Liver (tissue), 9 donors: Measurements from ENCODE around the gene AVEN. TPM values are rescaled to one million over a fixed set of nuclear protein-coding genes. Genes with fewer than 3 reads are reported as not detected.

Source experiments
- DNase-seq: peaks from one replicate; pipeline ENCODE4 v3.0.0-alpha.2; 2017; ENCODE audit warnings: low spot score
- H3K27ac ChIP-seq, 2 donors: one replicate each; pipeline ENCODE4 v1.7.0; 2013; ENCODE audit warnings: inconsistent platforms in 2 of 2, low read length in 2 of 2, control low read depth in 1 of 2, low read depth in 1 of 2, mild to moderate bottlenecking in 1 of 2
- H3K27me3 ChIP-seq, 4 donors: one replicate each; pipeline versions ENCODE4 v1.6.1 to v1.7.0; 2013; ENCODE audit warnings: low read length in 3 of 4, inconsistent platforms in 1 of 4, mild to moderate bottlenecking in 1 of 4, moderate library complexity in 1 of 4; ENCODE audit not compliant: control insufficient read depth in 4 of 4, insufficient read depth in 4 of 4
- H3K36me3 ChIP-seq, 4 donors: one replicate each; pipeline versions ENCODE4 v1.6.1 to v1.7.0; 2013; ENCODE audit warnings: low read length in 3 of 4, mild to moderate bottlenecking in 3 of 4, low read depth in 1 of 4, moderate library complexity in 1 of 4; ENCODE audit not compliant: control insufficient read depth in 4 of 4, insufficient read depth in 3 of 4
- H3K4me1 ChIP-seq, 4 donors: one replicate each; pipeline versions ENCODE4 v1.6.1 to v1.7.0; 2013; ENCODE audit warnings: low read length in 3 of 4, mild to moderate bottlenecking in 3 of 4, moderate library complexity in 1 of 4; ENCODE audit not compliant: control insufficient read depth in 4 of 4, insufficient read depth in 4 of 4
- H3K4me3 ChIP-seq, 3 donors: one replicate each; pipeline versions ENCODE4 v1.6.1 to v1.7.0; 2013; ENCODE audit warnings: low read length in 3 of 3, control low read depth in 1 of 3, low read depth in 1 of 3, mild to moderate bottlenecking in 1 of 3
- H3K9ac ChIP-seq, 2 donors: one replicate each; pipeline ENCODE4 v1.7.0; 2013; ENCODE audit warnings: low read length in 2 of 2, mild to moderate bottlenecking in 2 of 2, moderate library complexity in 2 of 2, control low read depth in 1 of 2, low read depth in 1 of 2
- H3K9me3 ChIP-seq, 4 donors: one replicate each; pipeline versions ENCODE4 v1.6.1 to v1.7.0; 2013; ENCODE audit warnings: low read length in 3 of 4; ENCODE audit not compliant: control insufficient read depth in 4 of 4
- FOXA1 ChIP-seq: IDR thresholded peaks from 2 replicates; pipeline ENCODE4 v1.6.1; 2016; ENCODE audit warnings: antibody characterized with exemption
- FOXA2 ChIP-seq: IDR thresholded peaks from 2 replicates; pipeline ENCODE4 v1.6.1; 2016; ENCODE audit warnings: antibody characterized with exemption
- HNF4A ChIP-seq, 2 donors: conservative IDR thresholded peaks; 2 replicates each; pipeline ENCODE4 v1.6.1; 2016; ENCODE audit warnings: antibody characterized with exemption in 2 of 2, mild to moderate bottlenecking in 2 of 2
- JUND ChIP-seq, 2 donors: IDR thresholded peaks; 2 replicates each; pipeline ENCODE4 v1.6.1; 2016; ENCODE audit warnings: antibody characterized with exemption in 2 of 2
- NR2F2 ChIP-seq: IDR thresholded peaks from 2 replicates; pipeline ENCODE4 v1.6.1; 2016; ENCODE audit warnings: antibody characterized with exemption
- RAD21 ChIP-seq, 2 donors: IDR thresholded peaks; 2 replicates each; pipeline ENCODE4 v1.6.1; 2016; ENCODE audit warnings: antibody characterized with exemption in 2 of 2, mild to moderate bottlenecking in 2 of 2
- SP1 ChIP-seq: IDR thresholded peaks from 2 replicates; pipeline ENCODE4 v1.6.1; 2018; ENCODE audit warnings: antibody characterized with exemption, mild to moderate bottlenecking
- TAF1 ChIP-seq: conservative IDR thresholded peaks from 2 replicates; pipeline ENCODE4 v1.6.1; 2016; ENCODE audit warnings: antibody characterized with exemption, mild to moderate bottlenecking
- YY1 ChIP-seq: IDR thresholded peaks from 2 replicates; pipeline ENCODE4 v1.6.1; 2016; ENCODE audit warnings: antibody characterized with exemption, mild to moderate bottlenecking
- WGBS: extraction: QIAGEN DNeasy Blood & Tissue Kit; methylation state at CpG from one replicate; pipeline ENCODE4 v1.1.7; 2013; 5-methylcytosine and 5-hydroxymethylcytosine counted together
- polyA plus RNA-seq, 2 donors: library from polyadenylated mRNA; stranded (reverse) in 1 of 2; unstranded in 1 of 2; fragments of 200-250 nt in 1 of 2; fragments of >200 nt in 1 of 2; fragmentation: Nextera tagmentation in 1 of 2; extraction: Ambion mirVana in 1 of 2; gene quantifications; one replicate each; pipeline versions ENCODE4 v1.2.1 to v1.2.3, GENCODE V29; 2013 to 2015
- total RNA-seq, 2 donors: library from RNA; depleted of rRNA; stranded (reverse); fragments of >200 nt; gene quantifications; one replicate each; pipeline ENCODE4 v1.2.3, GENCODE V29; 2014
- TF ChIP-seq, protein P1 (sequence below): IDR thresholded peaks from 2 replicates; pipeline ENCODE4 v1.6.1; 2016; ENCODE audit warnings: antibody characterized with exemption, mild to moderate bottlenecking
- TF ChIP-seq, protein P2 (sequence below): IDR thresholded peaks from 2 replicates; pipeline ENCODE4 v1.6.1; 2016; ENCODE audit warnings: antibody characterized with exemption
- TF ChIP-seq, protein P3 (sequence below): IDR thresholded peaks from 2 replicates; pipeline ENCODE4 v1.6.1; 2016; ENCODE audit warnings: antibody characterized with exemption
- TF ChIP-seq, protein P4 (sequence below): fragments of 150-350 bp; IDR thresholded peaks from 2 replicates; pipeline ENCODE4 v1.5.1; 2017; ENCODE audit warnings: improper control_type of control experiment, low read depth, low read length; ENCODE audit not compliant: missing input control
- donor health status: healthy.
- donor health status: healthy.
- donor health status: healthy.
- donor health status: healthy.
- donor health status: healthy.

The AVEN gene
- total and polyA plus RNA-seq, 4 donors: 5.3 to 12.4 (median 7.0) TPM

DNA sequence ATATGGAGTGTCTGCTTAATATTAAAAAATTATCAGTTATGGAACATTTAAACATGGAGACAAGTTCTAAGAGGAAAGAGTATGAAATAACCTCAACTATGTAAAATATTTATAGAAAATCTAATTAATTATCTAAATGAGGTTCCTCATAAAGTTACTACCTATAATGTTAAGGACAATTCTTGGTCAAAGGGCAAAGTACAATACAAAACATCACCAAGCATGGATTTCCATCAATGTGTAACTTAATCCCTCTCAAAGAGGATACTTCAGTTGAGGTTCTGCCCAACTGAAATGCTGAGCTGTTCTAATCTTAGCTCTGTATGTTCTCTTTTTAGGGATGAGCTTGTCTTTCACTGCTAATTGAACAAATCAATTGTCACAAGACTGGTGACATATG is 126.7 kb downstream of the AVEN start:
- H3K9ac ChIP-seq: no peak overlapping the region
- no peaks in the 10 kb centered on the region for H3K27me3 ChIP-seq
- peaks cover 0 to 4% (median under 1%) of the 10 kb centered on the region in 4 donors for H3K4me1 ChIP-seq
- H3K9me3 ChIP-seq: no peaks in the 10 kb centered on the region
- no peaks in the 10 kb centered on the region for H3K36me3 ChIP-seq
- TF ChIP-seq HNF4A (conservative IDR thresholded peaks at IDR 0.05) (peak; percentile 59 to 80), FOXA2 (no peak)
- TF ChIP-seq, protein P1, sequence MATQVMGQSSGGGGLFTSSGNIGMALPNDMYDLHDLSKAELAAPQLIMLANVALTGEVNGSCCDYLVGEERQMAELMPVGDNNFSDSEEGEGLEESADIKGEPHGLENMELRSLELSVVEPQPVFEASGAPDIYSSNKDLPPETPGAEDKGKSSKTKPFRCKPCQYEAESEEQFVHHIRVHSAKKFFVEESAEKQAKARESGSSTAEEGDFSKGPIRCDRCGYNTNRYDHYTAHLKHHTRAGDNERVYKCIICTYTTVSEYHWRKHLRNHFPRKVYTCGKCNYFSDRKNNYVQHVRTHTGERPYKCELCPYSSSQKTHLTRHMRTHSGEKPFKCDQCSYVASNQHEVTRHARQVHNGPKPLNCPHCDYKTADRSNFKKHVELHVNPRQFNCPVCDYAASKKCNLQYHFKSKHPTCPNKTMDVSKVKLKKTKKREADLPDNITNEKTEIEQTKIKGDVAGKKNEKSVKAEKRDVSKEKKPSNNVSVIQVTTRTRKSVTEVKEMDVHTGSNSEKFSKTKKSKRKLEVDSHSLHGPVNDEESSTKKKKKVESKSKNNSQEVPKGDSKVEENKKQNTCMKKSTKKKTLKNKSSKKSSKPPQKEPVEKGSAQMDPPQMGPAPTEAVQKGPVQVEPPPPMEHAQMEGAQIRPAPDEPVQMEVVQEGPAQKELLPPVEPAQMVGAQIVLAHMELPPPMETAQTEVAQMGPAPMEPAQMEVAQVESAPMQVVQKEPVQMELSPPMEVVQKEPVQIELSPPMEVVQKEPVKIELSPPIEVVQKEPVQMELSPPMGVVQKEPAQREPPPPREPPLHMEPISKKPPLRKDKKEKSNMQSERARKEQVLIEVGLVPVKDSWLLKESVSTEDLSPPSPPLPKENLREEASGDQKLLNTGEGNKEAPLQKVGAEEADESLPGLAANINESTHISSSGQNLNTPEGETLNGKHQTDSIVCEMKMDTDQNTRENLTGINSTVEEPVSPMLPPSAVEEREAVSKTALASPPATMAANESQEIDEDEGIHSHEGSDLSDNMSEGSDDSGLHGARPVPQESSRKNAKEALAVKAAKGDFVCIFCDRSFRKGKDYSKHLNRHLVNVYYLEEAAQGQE: no peak
- no peak for DNase-seq
- H3K4me3 ChIP-seq: no peak overlapping the region
- no peak overlapping the region for H3K27ac ChIP-seq

DNA sequence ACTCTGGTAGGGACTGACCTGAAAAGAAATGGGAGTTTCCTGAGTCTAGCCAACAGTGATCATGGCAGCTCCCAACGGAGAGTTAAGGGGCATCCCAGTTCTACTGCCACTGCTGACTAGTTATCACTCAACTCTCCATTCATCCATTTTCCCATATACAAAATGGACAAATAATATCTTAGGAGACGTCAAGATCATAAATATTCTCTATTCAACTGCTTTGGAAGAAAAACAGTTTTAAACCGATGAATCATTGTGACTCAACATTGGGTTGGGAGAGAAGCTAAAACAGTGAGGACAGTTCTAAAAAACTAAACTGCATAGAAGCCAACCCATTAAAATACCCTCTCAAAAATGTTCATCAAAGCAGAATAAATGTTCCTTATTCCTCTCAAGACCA is 128.3 kb downstream of the AVEN start:
- Histone ChIP-seq H3K27ac (no peak overlapping the region), H3K4me3 (no peak overlapping the region), H3K9ac (no peak overlapping the region), H3K4me1 (peaks cover 0 to 4% (median under 1%) of the 10 kb centered on the region in 4 donors), H3K27me3 (no peaks in the 10 kb centered on the region), H3K9me3 (no peaks in the 10 kb centered on the region), H3K36me3 (no peaks in the 10 kb centered on the region)
- WGBS: 97% methylated on average over 3 of the region's 3 CpGs
- no peak for TF ChIP-seq FOXA2
- no peak for TF ChIP-seq NR2F2
- no peak for TF ChIP-seq RAD21 (IDR thresholded peaks at IDR 0.05)
- DNase-seq: no peak

DNA sequence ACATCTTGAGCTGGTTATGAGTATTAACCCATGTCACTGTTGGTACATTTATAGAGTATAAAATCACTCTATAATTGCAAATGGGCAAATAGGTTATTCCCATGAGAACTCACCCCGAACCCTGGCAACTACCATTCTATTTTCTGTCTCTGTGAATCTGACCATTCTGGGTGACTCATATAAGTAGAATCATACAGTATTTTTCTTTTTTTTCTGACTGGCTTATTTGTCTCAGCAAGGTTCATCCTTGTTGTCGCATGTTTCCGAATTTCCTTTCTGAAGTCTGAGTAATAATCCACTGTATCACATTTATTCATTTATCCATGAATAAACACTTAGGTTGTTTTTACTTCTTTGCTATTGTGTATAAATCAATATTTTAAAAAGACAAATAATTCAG is 130.6 kb downstream of the AVEN start:
- Histone ChIP-seq H3K9ac (no peak overlapping the region), H3K9me3 (no peaks in the 10 kb centered on the region), H3K27ac (no peak overlapping the region), H3K27me3 (no peaks in the 10 kb centered on the region), H3K36me3 (no peaks in the 10 kb centered on the region), H3K4me3 (no peak overlapping the region), H3K4me1 (peaks cover 0 to 4% (median under 1%) of the 10 kb centered on the region in 4 donors)
- WGBS: 98% methylated on average over 3 of the region's 3 CpGs
- DNase-seq: no peak
- TF ChIP-seq SP1 (no peak), JUND (IDR thresholded peaks at IDR 0.05) (no peak), TAF1 (no peak)
- TF ChIP-seq, protein P2, sequence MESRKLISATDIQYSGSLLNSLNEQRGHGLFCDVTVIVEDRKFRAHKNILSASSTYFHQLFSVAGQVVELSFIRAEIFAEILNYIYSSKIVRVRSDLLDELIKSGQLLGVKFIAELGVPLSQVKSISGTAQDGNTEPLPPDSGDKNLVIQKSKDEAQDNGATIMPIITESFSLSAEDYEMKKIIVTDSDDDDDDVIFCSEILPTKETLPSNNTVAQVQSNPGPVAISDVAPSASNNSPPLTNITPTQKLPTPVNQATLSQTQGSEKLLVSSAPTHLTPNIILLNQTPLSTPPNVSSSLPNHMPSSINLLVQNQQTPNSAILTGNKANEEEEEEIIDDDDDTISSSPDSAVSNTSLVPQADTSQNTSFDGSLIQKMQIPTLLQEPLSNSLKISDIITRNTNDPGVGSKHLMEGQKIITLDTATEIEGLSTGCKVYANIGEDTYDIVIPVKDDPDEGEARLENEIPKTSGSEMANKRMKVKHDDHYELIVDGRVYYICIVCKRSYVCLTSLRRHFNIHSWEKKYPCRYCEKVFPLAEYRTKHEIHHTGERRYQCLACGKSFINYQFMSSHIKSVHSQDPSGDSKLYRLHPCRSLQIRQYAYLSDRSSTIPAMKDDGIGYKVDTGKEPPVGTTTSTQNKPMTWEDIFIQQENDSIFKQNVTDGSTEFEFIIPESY: no peak

DNA sequence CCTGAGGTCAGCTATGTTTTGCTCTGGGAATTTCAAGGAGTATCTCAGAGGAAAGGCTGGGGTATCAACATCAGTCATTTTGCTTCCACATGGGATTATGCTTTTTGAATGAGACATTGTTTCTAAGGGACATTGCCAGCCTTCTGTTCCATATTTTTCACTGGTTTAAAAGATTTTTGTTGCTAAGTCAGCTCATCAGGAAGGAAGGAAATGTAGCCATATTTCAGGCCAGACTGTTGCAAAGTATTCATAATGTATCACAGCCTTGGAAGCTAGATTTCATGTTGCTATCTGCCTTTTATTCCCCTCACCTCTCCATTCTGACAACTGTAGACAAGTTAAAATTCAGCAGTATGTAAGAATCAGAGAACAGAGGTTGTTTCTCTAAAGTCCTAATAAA is 131.7 kb downstream of the AVEN start:
- Histone ChIP-seq H3K27ac (no peak overlapping the region), H3K9ac (no peak overlapping the region), H3K4me3 (no peak overlapping the region), H3K27me3 (no peaks in the 10 kb centered on the region), H3K36me3 (no peaks in the 10 kb centered on the region), H3K4me1 (peaks cover 0 to 1% (median under 1%) of the 10 kb centered on the region in 4 donors), H3K9me3 (no peaks in the 10 kb centered on the region)
- DNase-seq: no peak
- TF ChIP-seq, protein P3, sequence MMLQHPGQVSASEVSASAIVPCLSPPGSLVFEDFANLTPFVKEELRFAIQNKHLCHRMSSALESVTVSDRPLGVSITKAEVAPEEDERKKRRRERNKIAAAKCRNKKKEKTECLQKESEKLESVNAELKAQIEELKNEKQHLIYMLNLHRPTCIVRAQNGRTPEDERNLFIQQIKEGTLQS: no peak
- TF ChIP-seq, protein P1: no peak
- no peak for TF ChIP-seq HNF4A (conservative IDR thresholded peaks at IDR 0.05)
- TF ChIP-seq YY1: no peak
- TF ChIP-seq SP1: no peak
- TF ChIP-seq NR2F2: no peak
- TF ChIP-seq, protein P4, sequence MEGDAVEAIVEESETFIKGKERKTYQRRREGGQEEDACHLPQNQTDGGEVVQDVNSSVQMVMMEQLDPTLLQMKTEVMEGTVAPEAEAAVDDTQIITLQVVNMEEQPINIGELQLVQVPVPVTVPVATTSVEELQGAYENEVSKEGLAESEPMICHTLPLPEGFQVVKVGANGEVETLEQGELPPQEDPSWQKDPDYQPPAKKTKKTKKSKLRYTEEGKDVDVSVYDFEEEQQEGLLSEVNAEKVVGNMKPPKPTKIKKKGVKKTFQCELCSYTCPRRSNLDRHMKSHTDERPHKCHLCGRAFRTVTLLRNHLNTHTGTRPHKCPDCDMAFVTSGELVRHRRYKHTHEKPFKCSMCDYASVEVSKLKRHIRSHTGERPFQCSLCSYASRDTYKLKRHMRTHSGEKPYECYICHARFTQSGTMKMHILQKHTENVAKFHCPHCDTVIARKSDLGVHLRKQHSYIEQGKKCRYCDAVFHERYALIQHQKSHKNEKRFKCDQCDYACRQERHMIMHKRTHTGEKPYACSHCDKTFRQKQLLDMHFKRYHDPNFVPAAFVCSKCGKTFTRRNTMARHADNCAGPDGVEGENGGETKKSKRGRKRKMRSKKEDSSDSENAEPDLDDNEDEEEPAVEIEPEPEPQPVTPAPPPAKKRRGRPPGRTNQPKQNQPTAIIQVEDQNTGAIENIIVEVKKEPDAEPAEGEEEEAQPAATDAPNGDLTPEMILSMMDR: no peak
- no peak for TF ChIP-seq JUND (IDR thresholded peaks at IDR 0.05)
- TF ChIP-seq FOXA1: no peak
